Glomerular endothelial cell (primary cell): Measurements from ENCODE around the gene PDLIM5. TPM values are rescaled to one million over a fixed set of nuclear protein-coding genes. Genes with fewer than 3 reads are reported as not detected.
"Not testable (repeated sequence)": the region's sequence is repeated elsewhere in the genome, so short reads cannot be mapped to it uniquely, and the experiment has no call there.

ENCODE experiments used
- DNase-seq: peaks from one replicate; pipeline ENCODE4 v3.0.0-alpha.2; 2011; ENCODE audit warnings: low read depth, low spot score; ENCODE audit errors: extremely low read depth
- total RNA-seq: library from RNA; depleted of rRNA; stranded (reverse); fragments of >200 nt; gene quantifications from 2 replicates; pipeline ENCODE4 v1.2.3, GENCODE V29; 2015

Gene PDLIM5
- 71.2 and 168 TPM in 2 replicates for total RNA-seq

- no peak for DNase-seq
These were observed at the start of gene PDLIM5 for GRCh38 chr4:94451695-94452475. Gene PDLIM5, plus strand, starts transcription at chr4:94451942. Its CDS starts 3,347 bp downstream, at chr4:94455289.

- DNase-seq, result not testable (repeated sequence)
These were observed 49.3 kb upstream of the PDLIM5 start for GRCh38 chr4:94402439-94402838.

GRCh38 chr4:94403751-94404150, 48.0 kb upstream of the PDLIM5 start:
- no peak for DNase-seq

- DNase-seq, result peak; percentile 89
These were observed 44.9 kb upstream of the PDLIM5 start for GRCh38 chr4:94406668-94407437.

GRCh38 chr4:94407846-94408245, 43.9 kb upstream of the PDLIM5 start:
- DNase-seq, result no peak

GRCh38 chr4:94408549-94409374, 43.0 kb upstream of the PDLIM5 start:
- no peak for DNase-seq

GRCh38 chr4:94409375-94409679, 42.4 kb upstream of the PDLIM5 start:
- no peak for DNase-seq

GRCh38 chr4:94409962-94410361, 41.8 kb upstream of the PDLIM5 start:
- DNase-seq, result no peak

GRCh38 chr4:94410678-94411206, 41.0 kb upstream of the PDLIM5 start:
- DNase-seq, result no peak

GRCh38 chr4:94411296-94411695, 40.4 kb upstream of the PDLIM5 start:
- DNase-seq, result no peak

GRCh38 chr4:94412019-94412657, 39.6 kb upstream of the PDLIM5 start:
- DNase-seq, result no peak

- DNase-seq, result peak; percentile 90
These were observed 39.1 kb upstream of the PDLIM5 start for GRCh38 chr4:94412658-94413038.

- DNase-seq, result no peak
These were observed 38.5 kb upstream of the PDLIM5 start for GRCh38 chr4:94413085-94413840.

- no peak for DNase-seq
These were observed 36.8 kb upstream of the PDLIM5 start for GRCh38 chr4:94414907-94415306.

- no peak for DNase-seq
These were observed 36.3 kb upstream of the PDLIM5 start for GRCh38 chr4:94415448-94415847.

- DNase-seq, result no peak
These were observed 35.4 kb upstream of the PDLIM5 start for GRCh38 chr4:94416335-94416734.

GRCh38 chr4:94416981-94417380, 34.8 kb upstream of the PDLIM5 start:
- no peak for DNase-seq

GRCh38 chr4:94419549-94419948, 32.2 kb upstream of the PDLIM5 start:
- DNase-seq, result no peak

- DNase-seq, result no peak
These were observed 31.8 kb upstream of the PDLIM5 start for GRCh38 chr4:94419956-94420355.

- no peak for DNase-seq
These were observed 31.4 kb upstream of the PDLIM5 start for GRCh38 chr4:94420356-94420755.
